Activated CD4-positive, alpha-beta memory T cell treated with anti-CD3 and anti-CD28 coated beads, Interleukin-2, amount 10 ng/mL, durations not matched to agents 7 days and 5 days (primary cell): ENCODE results near the gene D2HGDH. TPM values are rescaled to one million over a fixed set of nuclear protein-coding genes. Genes with fewer than 3 reads are reported as not detected.
"Not testable (repeated sequence)": the region's sequence is repeated elsewhere in the genome, so short reads cannot be mapped to it uniquely, and the experiment has no call there.

Source experiments
- CTCF ChIA-PET: fragments of 350-600 bp; sonication (Branson Sonifier 250); formaldehyde crosslinking; loops from one replicate; lab custom pipeline; 2021; ENCODE audit warnings: antibody characterized with exemption, inconsistent platforms; lab: Charles Lee
- POLR2A ChIA-PET: fragments of 350-600 bp; sonication (Branson Sonifier 250); formaldehyde crosslinking; loops from one replicate; lab custom pipeline; 2021; ENCODE audit warnings: antibody characterized with exemption; lab: Charles Lee
- DNase-seq: peaks from one replicate; pipeline ENCODE4 v3.0.0-alpha.2; 2020
- H3K27ac Mint-ChIP-seq: one replicate; pipeline ENCODE4 v1.8.0; 2021; ENCODE audit warnings: mild to moderate bottlenecking, mixed read lengths
- H3K27me3 Mint-ChIP-seq: one replicate; pipeline ENCODE4 v1.8.0; 2021; ENCODE audit warnings: mixed read lengths
- H3K36me3 Mint-ChIP-seq: one replicate; pipeline ENCODE4 v1.8.0; 2021; ENCODE audit warnings: low read depth, mixed read lengths
- H3K4me1 Mint-ChIP-seq: one replicate; pipeline ENCODE4 v1.8.0; 2021; ENCODE audit warnings: mixed read lengths
- H3K4me3 Mint-ChIP-seq: one replicate; pipeline ENCODE4 v1.8.0; 2021; ENCODE audit warnings: mild to moderate bottlenecking, mixed read lengths
- H3K9me3 Mint-ChIP-seq: one replicate; pipeline ENCODE4 v1.8.0; 2021; ENCODE audit warnings: mixed read lengths
- total RNA-seq, 2 experiments: library from RNA; stranded (reverse); gene quantifications; one replicate each; pipeline ENCODE4 v1.2.3, GENCODE V29; 2021

The D2HGDH gene
- total RNA-seq, 2 experiments from 2014 or later = 24.6 to 25.0 TPM

- Mint-ChIP-seq H3K27me3 (peaks cover 8% of the 10 kb centered on the region), H3K36me3 (no peaks in the 10 kb centered on the region), H3K4me3 (no peak overlapping the region), H3K27ac (no peak overlapping the region), H3K4me1 (peaks cover 10% of the 10 kb centered on the region), H3K9me3 (no peaks in the 10 kb centered on the region)
- ChIA-PET POLR2A (interaction anchor here (1.0 kb wide), 1 partner anchor 66 kb away, joined by 3 read pairs; no protein-coding TSS in a partner anchor), CTCF (interaction anchor here (2.2 kb wide), 1 partner anchor 76 kb away, joined by 7 read pairs; no protein-coding TSS in a partner anchor)
- DNase-seq = no peak
Measured at GRCh38 chr2:241802421-241803318, 68.2 kb downstream of the D2HGDH start.

GRCh38 chr2:241803387-241804325 is 69.2 kb downstream of the D2HGDH start:
- H3K9me3 Mint-ChIP-seq = no peaks in the 10 kb centered on the region
- peaks cover 8% of the 10 kb centered on the region for H3K27me3 Mint-ChIP-seq
- H3K4me1 Mint-ChIP-seq = peaks cover 10% of the 10 kb centered on the region
- peak overlapping the region; percentile 62 for H3K4me3 Mint-ChIP-seq
- peak; percentile 60 for DNase-seq
- POLR2A ChIA-PET = interaction anchor here (1.0 to 1.9 kb wide), 5 partner anchors 19 to 65 kb away, joined by 3 to 9 read pairs (median 3); no protein-coding TSS in a partner anchor
- H3K36me3 Mint-ChIP-seq = no peaks in the 10 kb centered on the region
- CTCF ChIA-PET = interaction anchor here (0.9 to 2.2 kb wide), 2 partner anchors 73 to 75 kb away, joined by 3 to 7 read pairs; no protein-coding TSS in a partner anchor
- no peak overlapping the region for H3K27ac Mint-ChIP-seq

- ChIA-PET POLR2A (interaction anchor here (0.9 to 1.9 kb wide), 6 partner anchors 16 to 64 kb away, joined by 3 to 9 read pairs (median 3); no protein-coding TSS in a partner anchor), CTCF (interaction anchor here (2.2 kb wide), 1 partner anchor 74 kb away, joined by 7 read pairs; no protein-coding TSS in a partner anchor)
- H3K4me3 Mint-ChIP-seq = peak overlapping the region; percentile 62
- peaks cover 10% of the 10 kb centered on the region for H3K27me3 Mint-ChIP-seq
- DNase-seq = no peak
- H3K4me1 Mint-ChIP-seq = peaks cover 10% of the 10 kb centered on the region
- H3K9me3 Mint-ChIP-seq = no peaks in the 10 kb centered on the region
- H3K27ac Mint-ChIP-seq = no peak overlapping the region
- no peaks in the 10 kb centered on the region for H3K36me3 Mint-ChIP-seq
Measured at GRCh38 chr2:241804326-241805229, 70.1 kb downstream of the D2HGDH start.

- DNase-seq, CTCF ChIA-PET, H3K9me3 Mint-ChIP-seq, H3K27ac Mint-ChIP-seq, H3K27me3 Mint-ChIP-seq, POLR2A ChIA-PET, H3K36me3 Mint-ChIP-seq, H3K4me1 Mint-ChIP-seq, H3K4me3 Mint-ChIP-seq: not testable (repeated sequence)
Measured at GRCh38 chr2:241806217-241806616, 71.8 kb downstream of the D2HGDH start.

- ChIA-PET CTCF (no interaction called here), POLR2A (no interaction called here)
- peaks cover 9% of the 10 kb centered on the region for H3K4me1 Mint-ChIP-seq
- H3K9me3 Mint-ChIP-seq = no peaks in the 10 kb centered on the region
- H3K27me3 Mint-ChIP-seq = peaks cover 9% of the 10 kb centered on the region
- H3K27ac Mint-ChIP-seq = no peak overlapping the region
- H3K36me3 Mint-ChIP-seq = no peaks in the 10 kb centered on the region
- H3K4me3 Mint-ChIP-seq = no peak overlapping the region
- no peak for DNase-seq
Measured at GRCh38 chr2:241808051-241808720, 73.8 kb downstream of the D2HGDH start.

GRCh38 chr2:241808721-241809382 is 74.4 kb downstream of the D2HGDH start, which contains the start of gene NEU4:
NEU4 (plus strand) TSS chr2:241809193; CDS start chr2:241814485, 5,292 bp downstream.
- H3K36me3 Mint-ChIP-seq = no peaks in the 10 kb centered on the region
- H3K9me3 Mint-ChIP-seq = no peaks in the 10 kb centered on the region
- ChIA-PET POLR2A (no interaction called here), CTCF (no interaction called here)
- no peak within 1 kb of the TSS for H3K4me3 Mint-ChIP-seq
- peaks cover 7% of the 10 kb centered on the region for H3K4me1 Mint-ChIP-seq
- no peak within 1 kb of the TSS for H3K27ac Mint-ChIP-seq
- DNase-seq = no peak
- peaks cover 7% of the 10 kb centered on the region for H3K27me3 Mint-ChIP-seq

- Mint-ChIP-seq H3K27ac (no peak overlapping the region), H3K27me3 (peaks cover 4% of the 10 kb centered on the region), H3K36me3 (no peaks in the 10 kb centered on the region), H3K4me3 (no peak overlapping the region), H3K9me3 (no peaks in the 10 kb centered on the region), H3K4me1 (peaks cover 4% of the 10 kb centered on the region)
- CTCF ChIA-PET = no interaction called here
- no peak for DNase-seq
- POLR2A ChIA-PET = no interaction called here
Measured at GRCh38 chr2:241809383-241810306, 75.2 kb downstream of the D2HGDH start.

- POLR2A ChIA-PET = no interaction called here
- Mint-ChIP-seq H3K4me3 (no peak overlapping the region), H3K36me3 (no peaks in the 10 kb centered on the region), H3K4me1 (no peaks in the 10 kb centered on the region), H3K27ac (no peak overlapping the region), H3K27me3 (peaks cover 2% of the 10 kb centered on the region), H3K9me3 (no peaks in the 10 kb centered on the region)
- DNase-seq = no peak
- CTCF ChIA-PET = no interaction called here
Measured at GRCh38 chr2:241810307-241811200, 76.1 kb downstream of the D2HGDH start.

- H3K4me1 Mint-ChIP-seq = no peaks in the 10 kb centered on the region
- ChIA-PET POLR2A (no interaction called here), CTCF (no interaction called here)
- DNase-seq = no peak
- no peaks in the 10 kb centered on the region for H3K36me3 Mint-ChIP-seq
- no peak overlapping the region for H3K4me3 Mint-ChIP-seq
- no peaks in the 10 kb centered on the region for H3K9me3 Mint-ChIP-seq
- peaks cover 2% of the 10 kb centered on the region for H3K27me3 Mint-ChIP-seq
- no peak overlapping the region for H3K27ac Mint-ChIP-seq
Measured at GRCh38 chr2:241811201-241811951, 76.9 kb downstream of the D2HGDH start.
